CD8-positive, alpha-beta memory T cell (primary cell): ENCODE measurements around the gene KCNQ2. TPM values are rescaled to one million over a fixed set of nuclear protein-coding genes. Genes with fewer than 3 reads are reported as not detected.

Source experiments
- CTCF ChIA-PET: fragments of 350-600 bp; sonication (Branson Sonifier 250); formaldehyde crosslinking; loops from one replicate; lab custom pipeline; 2021; ENCODE audit warnings: antibody characterized with exemption; lab: Charles Lee
- POLR2A ChIA-PET: fragments of 350-600 bp; sonication (Branson Sonifier 250); formaldehyde crosslinking; loops from one replicate; lab custom pipeline; 2021; ENCODE audit warnings: antibody characterized with exemption; lab: Charles Lee
- DNase-seq, 5 donors: peaks; one replicate each; pipeline versions ENCODE4 v3.0.0 to v3.0.0-alpha.2; 2020 to 2022; ENCODE audit warnings: mixed read lengths in 1 of 5
- H3K27ac ChIP-seq: one replicate; pipeline ENCODE4 v1.7.0; 2013; ENCODE audit warnings: low read depth, mild to moderate bottlenecking, low read length, moderate library complexity
- H3K27me3 ChIP-seq: 2 replicates; pipeline ENCODE4 v1.7.0; 2013; ENCODE audit warnings: low read length, mild to moderate bottlenecking; ENCODE audit not compliant: insufficient read depth, poor library complexity, severe bottlenecking
- H3K36me3 ChIP-seq: 2 replicates; pipeline ENCODE4 v1.7.0; 2013; ENCODE audit warnings: mild to moderate bottlenecking, low read length, moderate library complexity; ENCODE audit not compliant: insufficient read depth
- H3K4me1 ChIP-seq: 2 replicates; pipeline ENCODE4 v1.7.0; 2013; ENCODE audit warnings: mild to moderate bottlenecking, low read length, moderate library complexity; ENCODE audit not compliant: insufficient read depth
- H3K4me3 ChIP-seq: 2 replicates; pipeline ENCODE4 v1.7.0; 2013; ENCODE audit warnings: mild to moderate bottlenecking, low read length
- H3K9me3 ChIP-seq: 2 replicates; pipeline ENCODE4 v1.7.0; 2013; ENCODE audit warnings: mild to moderate bottlenecking, low read length
- H3K27ac Mint-ChIP-seq, 8 donors: one replicate each; pipeline ENCODE4 v1.8.0; 2020 to 2021; ENCODE audit warnings: mixed read lengths in 8 of 8, mild to moderate bottlenecking in 6 of 8, inconsistent platforms in 3 of 8, moderate library complexity in 3 of 8
- H3K27me3 Mint-ChIP-seq, 2 donors: one replicate each; pipeline ENCODE4 v1.8.0; 2020 to 2021; ENCODE audit warnings: mixed read lengths in 2 of 2, mild to moderate bottlenecking in 1 of 2, moderate library complexity in 1 of 2
- H3K36me3 Mint-ChIP-seq, 3 donors: one replicate each; pipeline ENCODE4 v1.8.0; 2020 to 2021; ENCODE audit warnings: mixed read lengths in 3 of 3, inconsistent platforms in 1 of 3, mild to moderate bottlenecking in 1 of 3
- H3K4me1 Mint-ChIP-seq, 3 donors: one replicate each; pipeline ENCODE4 v1.8.0; 2020 to 2021; ENCODE audit warnings: mixed read lengths in 3 of 3, inconsistent platforms in 1 of 3, mild to moderate bottlenecking in 1 of 3
- H3K4me3 Mint-ChIP-seq, 7 donors: one replicate each; pipeline ENCODE4 v1.8.0; 2020 to 2021; ENCODE audit warnings: mixed read lengths in 7 of 7, mild to moderate bottlenecking in 6 of 7, moderate library complexity in 4 of 7, inconsistent platforms in 2 of 7
- H3K9me3 Mint-ChIP-seq, 5 donors: one replicate each; pipeline ENCODE4 v1.8.0; 2020 to 2022; ENCODE audit warnings: mixed read lengths in 5 of 5, mild to moderate bottlenecking in 3 of 5, moderate library complexity in 2 of 5, inconsistent platforms in 1 of 5
- polyA plus RNA-seq: library from polyadenylated mRNA; unstranded; fragments of 300-500 nt; fragmentation: Illumina TruSeq; gene quantifications from one replicate; pipeline ENCODE4 v1.2.3, GENCODE V29; 2021
- total RNA-seq, 2 experiments: library from RNA; stranded (reverse); gene quantifications; one replicate each; pipeline ENCODE4 v1.2.3, GENCODE V29; 2021

Gene KCNQ2
- total and polyA plus RNA-seq, 3 experiments from 2014 or later: not detected

- Histone ChIP-seq H3K4me1 (peaks cover 8% of the 10 kb centered on the region), H3K27me3 (peaks cover 18% of the 10 kb centered on the region), H3K4me3 (peak overlapping the region; percentile 43), H3K36me3 (no peaks in the 10 kb centered on the region), H3K27ac (no peak overlapping the region), H3K9me3 (no peaks in the 10 kb centered on the region)
- Mint-ChIP-seq H3K27me3 (peaks cover 5 to 13% of the 10 kb centered on the region in 2 donors), H3K4me1 (peaks cover 0 to 14% (median 2%) of the 10 kb centered on the region in 3 donors), H3K9me3 (no peaks in the 10 kb centered on the region), H3K4me3 (peak overlapping the region in 6 of 7 donors; percentile 45 to 83 (median 66)), H3K27ac (no peak overlapping the region), H3K36me3 (no peaks in the 10 kb centered on the region)
- ChIA-PET CTCF (interaction anchor here (0.6 to 2.4 kb wide), 24 partner anchors 8 to 584 kb away, joined by 3 to 20 read pairs (median 4); partner anchors contain the start of genes OPRL1, PPDPF, PTK6 and RGS19), POLR2A (interaction anchor here (0.5 to 1.4 kb wide), 4 partner anchors 24 to 359 kb away, joined by 3 to 8 read pairs (median 4); partner anchors contain the start of genes PPDPF and PTK6)
- peak; percentile 64 to 81 (median 75) for DNase-seq
Measured at GRCh38 chr20:63495741-63496595, 23.5 kb upstream of the KCNQ2 start.

- Mint-ChIP-seq H3K4me3 (no peak overlapping the region), H3K9me3 (no peaks in the 10 kb centered on the region), H3K27me3 (peaks cover 5 to 13% of the 10 kb centered on the region in 2 donors), H3K27ac (no peak overlapping the region), H3K4me1 (peaks cover 0 to 14% (median 2%) of the 10 kb centered on the region in 3 donors), H3K36me3 (no peaks in the 10 kb centered on the region)
- H3K9me3 ChIP-seq: no peaks in the 10 kb centered on the region
- H3K27ac ChIP-seq: no peak overlapping the region
- POLR2A ChIA-PET: no interaction called here
- no peaks in the 10 kb centered on the region for H3K36me3 ChIP-seq
- H3K27me3 ChIP-seq: peaks cover 18% of the 10 kb centered on the region
- no peak overlapping the region for H3K4me3 ChIP-seq
- CTCF ChIA-PET: interaction anchor here (1.3 to 2.4 kb wide), 4 partner anchors 10 to 189 kb away, joined by 3 to 20 read pairs (median 5); partner anchors contain the start of gene PPDPF
- H3K4me1 ChIP-seq: peaks cover 8% of the 10 kb centered on the region
- no peak for DNase-seq
Measured at GRCh38 chr20:63495167-63495720, 22.8 kb upstream of the KCNQ2 start.

GRCh38 chr20:63494420-63495166, 22.1 kb upstream of the KCNQ2 start:
- Mint-ChIP-seq H3K27me3 (peaks cover 5 to 13% of the 10 kb centered on the region in 2 donors), H3K4me1 (peaks cover 0 to 14% (median 2%) of the 10 kb centered on the region in 3 donors), H3K27ac (no peak overlapping the region), H3K9me3 (no peaks in the 10 kb centered on the region), H3K4me3 (no peak overlapping the region), H3K36me3 (no peaks in the 10 kb centered on the region)
- Histone ChIP-seq H3K9me3 (no peaks in the 10 kb centered on the region), H3K27me3 (peaks cover 18% of the 10 kb centered on the region), H3K27ac (no peak overlapping the region), H3K36me3 (no peaks in the 10 kb centered on the region), H3K4me1 (peaks cover 8% of the 10 kb centered on the region), H3K4me3 (no peak overlapping the region)
- POLR2A ChIA-PET: no interaction called here
- CTCF ChIA-PET: no interaction called here
- no peak for DNase-seq

- Mint-ChIP-seq H3K4me3 (no peak overlapping the region), H3K9me3 (no peaks in the 10 kb centered on the region), H3K27ac (peak overlapping the region in 1 of 8 donors; percentile 29), H3K27me3 (peaks cover 5 to 13% of the 10 kb centered on the region in 2 donors), H3K4me1 (peaks cover 0 to 14% (median 2%) of the 10 kb centered on the region in 3 donors), H3K36me3 (no peaks in the 10 kb centered on the region)
- H3K4me3 ChIP-seq: no peak overlapping the region
- peaks cover 8% of the 10 kb centered on the region for H3K4me1 ChIP-seq
- POLR2A ChIA-PET: no interaction called here
- peaks cover 18% of the 10 kb centered on the region for H3K27me3 ChIP-seq
- no peak overlapping the region for H3K27ac ChIP-seq
- CTCF ChIA-PET: no interaction called here
- no peaks in the 10 kb centered on the region for H3K9me3 ChIP-seq
- no peak for DNase-seq
- H3K36me3 ChIP-seq: no peaks in the 10 kb centered on the region
Measured at GRCh38 chr20:63494084-63494419, 21.6 kb upstream of the KCNQ2 start.

GRCh38 chr20:63493563-63494020, 21.1 kb upstream of the KCNQ2 start:
- Mint-ChIP-seq H3K4me3 (no peak overlapping the region), H3K27ac (no peak overlapping the region), H3K27me3 (peaks cover 5 to 13% of the 10 kb centered on the region in 2 donors), H3K36me3 (no peaks in the 10 kb centered on the region), H3K4me1 (peaks cover 0 to 14% (median 2%) of the 10 kb centered on the region in 3 donors), H3K9me3 (no peaks in the 10 kb centered on the region)
- DNase-seq: no peak
- ChIA-PET POLR2A (no interaction called here), CTCF (no interaction called here)
- H3K36me3 ChIP-seq: no peaks in the 10 kb centered on the region
- no peak overlapping the region for H3K27ac ChIP-seq
- H3K9me3 ChIP-seq: no peaks in the 10 kb centered on the region
- peaks cover 18% of the 10 kb centered on the region for H3K27me3 ChIP-seq
- no peak overlapping the region for H3K4me3 ChIP-seq
- peaks cover 8% of the 10 kb centered on the region for H3K4me1 ChIP-seq

GRCh38 chr20:63492982-63493381, 20.5 kb upstream of the KCNQ2 start:
- H3K36me3 Mint-ChIP-seq: no peaks in the 10 kb centered on the region
- H3K9me3 Mint-ChIP-seq: no peaks in the 10 kb centered on the region
- ChIA-PET POLR2A (no interaction called here), CTCF (no interaction called here)
- Histone ChIP-seq H3K27me3 (peaks cover 14% of the 10 kb centered on the region), H3K4me1 (peaks cover 8% of the 10 kb centered on the region), H3K36me3 (no peaks in the 10 kb centered on the region), H3K27ac (no peak overlapping the region), H3K4me3 (no peak overlapping the region), H3K9me3 (no peaks in the 10 kb centered on the region)
- no peak for DNase-seq
- no peak overlapping the region for H3K27ac Mint-ChIP-seq
- H3K4me3 Mint-ChIP-seq: no peak overlapping the region
- peaks cover 0 to 10% (median 2%) of the 10 kb centered on the region in 3 donors for H3K4me1 Mint-ChIP-seq
- H3K27me3 Mint-ChIP-seq: peaks cover 5 to 13% of the 10 kb centered on the region in 2 donors

GRCh38 chr20:63492518-63492917, 20.1 kb upstream of the KCNQ2 start:
- peaks cover 9% of the 10 kb centered on the region for H3K27me3 ChIP-seq

More at GRCh38 chr20:63492518-63492917, 20.1 kb upstream of the KCNQ2 start:
- Histone ChIP-seq H3K27ac (no peak overlapping the region), H3K4me3 (no peak overlapping the region), H3K4me1 (peaks cover 8% of the 10 kb centered on the region), H3K9me3 (no peaks in the 10 kb centered on the region), H3K36me3 (no peaks in the 10 kb centered on the region)
- H3K27me3 Mint-ChIP-seq: peaks cover 5 to 13% of the 10 kb centered on the region in 2 donors
- no peaks in the 10 kb centered on the region for H3K9me3 Mint-ChIP-seq
- H3K4me3 Mint-ChIP-seq: no peak overlapping the region
- no peaks in the 10 kb centered on the region for H3K36me3 Mint-ChIP-seq
- H3K4me1 Mint-ChIP-seq: peaks cover 0 to 8% (median 2%) of the 10 kb centered on the region in 3 donors
- ChIA-PET CTCF (no interaction called here), POLR2A (no interaction called here)
- no peak overlapping the region for H3K27ac Mint-ChIP-seq
- no peak for DNase-seq
